ENCODE data around the gene VSTM1.
"Not testable (repeated sequence)": the region's sequence is repeated elsewhere in the genome, so short reads cannot be mapped to it uniquely, and the experiment has no call there.

VSTM1 gene

DNA sequence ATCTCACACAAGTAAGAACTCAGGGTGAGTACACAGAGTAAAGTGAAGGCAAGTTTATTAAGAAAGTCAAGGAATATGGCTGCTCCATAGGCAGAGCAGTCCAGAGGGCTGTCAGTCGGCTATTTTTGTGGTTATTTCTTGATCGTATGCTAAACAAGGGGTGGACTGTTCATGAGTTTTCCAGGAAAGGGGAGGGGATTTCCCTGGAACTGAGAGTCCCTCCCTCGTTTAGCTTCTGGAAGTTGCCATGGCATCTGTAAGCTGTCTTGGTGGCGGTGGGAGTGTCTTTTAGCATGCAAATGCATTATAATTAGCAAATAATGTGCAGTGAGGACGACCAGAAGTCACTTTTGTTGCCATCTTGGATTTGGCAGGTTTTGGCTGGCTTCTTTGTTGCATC, 5.8 kb upstream of the VSTM1 start:
- DNase-seq = no peak

- peak; percentile 9 for DNase-seq
Measured at GRCh38 chr19:54062643-54063042, 1.1 kb downstream of the VSTM1 start.

DNA sequence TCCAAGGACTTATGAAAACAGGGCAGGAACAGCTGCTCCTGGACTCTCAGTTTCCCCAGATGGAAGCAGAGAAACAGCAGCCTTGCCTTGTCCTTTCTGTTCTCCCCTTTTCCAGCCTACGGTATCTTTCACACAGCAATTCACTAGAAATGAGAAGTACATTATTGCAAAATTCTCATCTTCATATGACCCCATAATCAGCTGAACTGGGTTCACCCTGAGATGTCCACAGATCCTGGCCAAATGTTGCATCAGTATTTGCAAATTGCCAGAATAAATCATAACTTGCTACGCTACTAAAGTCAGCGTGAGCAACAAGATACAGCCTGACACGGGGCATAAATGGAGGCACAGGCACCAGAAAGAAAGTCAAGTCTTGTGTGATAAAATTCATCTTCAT, 16.1 kb downstream of the VSTM1 start:
- DNase-seq = peak; percentile 14

DNA sequence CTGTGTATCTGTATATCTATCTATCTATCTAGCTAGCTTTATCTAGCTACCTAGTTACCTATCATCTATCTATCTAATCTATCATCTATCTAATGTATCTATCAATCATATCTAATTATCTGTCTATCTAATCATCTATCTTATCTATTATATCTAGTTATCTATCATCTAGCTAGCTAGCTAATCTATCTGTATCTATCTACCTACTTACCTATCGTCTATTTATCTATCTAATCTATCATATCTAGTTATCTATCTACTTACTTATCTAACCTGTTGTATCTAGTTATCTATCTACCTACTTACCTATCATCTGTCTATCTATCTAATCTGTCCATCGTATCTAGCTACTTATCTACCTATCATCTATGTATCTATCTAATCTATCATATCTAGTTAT, 17.9 kb downstream of the VSTM1 start:
- no peak for DNase-seq

DNA sequence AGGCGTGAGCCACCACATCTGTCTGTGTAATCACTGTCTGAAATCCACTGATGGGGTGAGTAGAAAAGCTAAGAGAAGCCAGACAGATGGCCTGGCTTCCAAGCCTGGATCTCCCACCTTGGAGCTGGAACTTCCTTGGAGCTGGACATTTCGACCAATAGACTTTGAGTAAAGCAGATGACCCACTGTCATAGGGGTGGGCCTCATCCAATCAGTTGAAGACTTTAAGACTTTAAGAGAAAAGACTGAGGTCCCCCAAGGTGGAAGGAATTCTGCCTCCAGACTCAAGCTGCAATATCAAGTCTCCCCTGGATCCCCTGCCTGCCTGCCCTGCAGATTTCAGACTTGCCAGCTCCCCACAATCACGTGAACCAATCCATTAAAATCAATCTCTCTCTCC, 20.7 kb downstream of the VSTM1 start:
- no peak for DNase-seq

DNA sequence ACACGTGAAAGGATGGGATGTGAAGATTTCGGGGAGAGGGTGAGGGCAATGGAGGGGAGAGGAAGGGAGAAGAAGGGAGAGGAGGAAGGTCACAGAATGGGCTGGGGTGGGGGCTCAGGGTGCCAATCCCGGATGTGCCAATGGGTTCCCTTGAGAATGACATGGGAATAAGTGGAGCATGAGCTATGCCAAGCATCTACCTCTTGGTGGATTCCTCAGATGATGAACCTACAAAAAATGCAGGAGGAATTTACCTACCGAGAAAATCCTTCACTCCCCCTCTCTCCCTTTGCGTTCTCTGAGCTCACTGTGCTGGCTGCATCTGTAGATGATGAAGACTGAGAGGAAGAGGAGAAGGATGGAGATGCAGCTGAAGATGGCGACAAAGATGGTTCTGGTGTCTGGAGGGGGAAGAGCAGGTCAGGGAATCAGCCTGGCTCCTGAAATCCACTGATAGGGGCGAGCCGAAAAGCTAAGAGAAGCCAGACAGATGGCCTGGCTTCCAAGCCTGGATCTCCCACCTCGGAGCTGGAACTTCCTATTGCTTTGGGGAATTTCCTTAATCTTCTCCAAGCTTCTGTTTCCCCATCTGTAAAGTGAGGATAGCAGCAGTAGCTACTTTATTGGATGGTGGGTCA, 21.6 kb downstream of the VSTM1 start:
- no peak for DNase-seq

DNA sequence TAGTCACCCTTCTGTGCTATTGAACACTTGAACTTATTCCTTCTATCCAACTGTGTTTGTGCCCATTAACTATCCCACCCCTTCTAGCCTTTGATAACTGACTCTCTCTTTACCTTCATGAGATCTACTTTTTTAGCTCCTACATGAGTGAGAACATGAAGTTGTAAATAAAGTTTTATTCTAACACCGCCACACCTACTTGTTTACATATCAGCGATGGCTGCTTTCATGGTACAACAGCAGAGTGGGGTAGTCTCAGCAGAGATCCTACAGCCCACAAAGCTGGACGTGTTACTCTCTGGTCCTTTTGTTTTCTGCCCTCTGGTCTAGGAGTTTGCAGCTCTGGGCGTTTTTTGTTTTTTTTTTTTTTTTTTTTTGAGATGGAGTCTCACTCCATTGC, 23.7 kb downstream of the VSTM1 start:
- DNase-seq = no peak

GRCh38 chr19:54036542-54036941, 27.2 kb downstream of the VSTM1 start:
- not testable (repeated sequence) for DNase-seq

DNA sequence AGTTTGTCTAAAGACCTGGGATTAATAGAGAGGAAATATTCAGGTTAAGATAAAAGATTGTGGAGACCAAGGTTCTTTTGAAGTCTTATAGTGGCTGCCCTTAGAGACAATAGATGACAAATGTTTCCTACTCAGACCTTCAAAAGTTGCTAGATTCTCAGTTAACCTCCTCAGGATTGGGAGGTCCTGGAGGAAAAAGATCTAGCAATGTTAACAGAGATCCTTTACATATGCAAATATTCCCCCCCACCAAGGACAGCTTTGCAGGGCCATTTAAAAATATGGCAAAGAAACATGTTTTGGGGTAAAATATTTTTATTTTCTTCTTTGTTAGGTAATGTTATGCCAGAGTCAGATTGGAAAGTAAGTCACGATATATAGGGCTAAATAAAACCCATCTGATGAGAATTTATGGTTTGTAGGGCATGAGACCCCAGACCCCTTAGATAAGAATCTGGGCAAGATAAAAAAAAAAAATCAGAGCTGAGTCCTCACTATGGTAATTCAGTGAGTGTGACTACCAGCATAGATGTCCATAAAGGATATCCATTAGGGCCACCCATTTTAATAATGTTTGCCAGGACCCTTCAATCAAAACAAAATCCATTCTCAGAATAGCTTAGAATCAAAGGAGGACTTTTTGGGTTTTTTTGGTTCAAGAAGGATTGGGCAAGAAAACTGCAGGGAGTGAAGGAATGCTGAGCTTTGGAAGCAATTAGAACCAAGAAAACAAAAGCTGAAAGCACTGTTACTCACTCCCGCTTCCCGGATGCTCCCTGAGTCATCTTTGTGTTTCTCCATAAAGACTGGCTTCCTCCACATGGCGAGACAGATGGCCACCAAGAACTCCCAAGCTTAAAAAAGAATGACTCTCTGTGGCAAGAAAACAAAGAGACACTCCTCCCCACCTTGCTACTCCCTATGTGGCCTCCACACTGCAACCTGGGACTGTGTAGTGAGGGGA, 28.2 kb downstream of the VSTM1 start:
- DNase-seq = no peak

- DNase-seq = peak; percentile 50
Measured at GRCh38 chr19:54030895-54031586, 32.7 kb downstream of the VSTM1 start.

DNA sequence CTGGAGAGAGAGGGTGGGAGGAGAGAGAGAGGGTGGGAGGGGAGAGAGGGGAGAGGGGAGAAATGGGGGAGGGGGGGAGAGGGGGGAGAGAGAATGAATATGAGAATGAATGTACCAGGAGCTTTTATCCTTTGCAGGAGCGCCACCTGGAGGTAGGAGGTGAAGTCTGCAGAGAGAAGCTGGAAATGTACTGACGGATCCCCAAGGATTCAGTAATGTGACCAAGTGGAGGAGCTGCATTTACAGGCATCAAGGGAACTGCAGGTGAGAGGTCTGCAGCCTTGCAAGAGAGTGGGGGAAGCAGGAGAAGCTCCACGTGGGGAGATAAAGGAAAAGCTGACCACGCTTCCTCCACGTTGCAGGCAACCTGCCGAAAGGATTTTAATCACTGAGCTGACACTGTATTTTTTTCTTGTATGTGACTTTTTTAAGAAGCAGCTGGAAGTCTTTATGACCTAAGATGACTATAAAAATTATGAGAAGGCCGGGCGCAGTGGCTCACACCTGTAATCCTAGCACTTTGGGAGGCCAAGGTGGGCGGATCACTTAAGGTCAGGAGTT, 33.7 kb downstream of the VSTM1 start:
- peak; percentile 83 for DNase-seq

- no peak for DNase-seq
Measured at GRCh38 chr19:54029301-54029700, 34.4 kb downstream of the VSTM1 start.

- DNase-seq = no peak
Measured at GRCh38 chr19:54026656-54027055, 37.0 kb downstream of the VSTM1 start.

- no peak for DNase-seq
Measured at GRCh38 chr19:54024660-54025059, 39.0 kb downstream of the VSTM1 start.

DNA sequence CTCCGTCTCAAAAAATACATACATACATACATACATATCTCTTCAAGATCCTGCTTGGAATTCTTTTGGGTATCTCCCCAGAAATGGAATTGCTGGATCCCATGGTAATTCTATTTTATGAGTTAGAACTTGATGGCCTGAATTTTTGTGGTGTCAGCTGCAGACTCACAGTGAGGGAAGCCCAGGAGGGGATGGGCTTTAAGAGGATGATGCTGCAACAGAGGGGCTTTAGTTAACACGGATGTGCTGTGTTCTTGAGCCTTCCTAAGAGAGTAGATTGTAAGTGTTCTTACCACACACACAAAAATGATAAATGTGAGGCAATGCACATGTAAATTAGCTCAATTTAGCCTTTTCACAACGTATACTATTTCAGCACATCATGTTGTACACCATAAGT, 40.5 kb downstream of the VSTM1 start:
- DNase-seq = peak; percentile 7

DNA sequence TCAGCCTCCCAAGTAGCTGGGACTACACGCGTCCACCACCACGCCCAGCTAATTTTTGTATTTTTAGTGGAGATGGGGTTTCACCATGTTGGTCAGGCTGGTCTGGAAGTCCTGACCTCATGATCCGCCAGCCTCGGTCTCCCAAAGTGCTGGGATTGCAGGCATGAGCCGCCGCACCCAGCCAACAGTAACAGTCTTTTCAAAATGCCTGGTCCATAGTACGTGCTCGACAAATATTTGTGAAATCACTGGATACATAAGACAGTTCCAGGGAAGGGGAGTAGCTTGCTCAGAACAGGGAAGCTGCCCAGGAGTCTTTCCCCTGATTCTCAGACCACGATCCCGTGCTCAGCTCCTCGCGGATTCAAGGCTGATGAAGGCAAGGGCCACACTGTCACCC, 41.8 kb downstream of the VSTM1 start:
- DNase-seq = no peak

DNA sequence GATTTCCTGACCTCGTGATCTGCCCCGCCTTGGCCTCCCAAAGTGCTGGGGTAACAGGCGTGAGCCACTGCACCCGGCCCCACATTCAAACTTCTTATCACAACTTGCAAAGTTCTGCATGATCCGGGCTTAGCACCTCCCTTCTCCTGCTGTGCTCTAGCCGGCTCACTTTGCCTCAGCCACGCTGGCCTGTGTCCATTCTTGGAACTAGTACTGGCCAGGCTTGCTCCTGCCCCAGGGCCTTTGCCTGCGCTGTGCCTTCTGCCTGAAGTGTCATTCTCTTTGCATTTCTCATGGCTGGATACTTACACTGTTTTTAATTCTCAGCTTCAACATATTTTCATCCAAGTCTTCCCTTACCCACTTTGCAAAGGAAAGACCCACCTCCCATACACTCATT, 42.3 kb downstream of the VSTM1 start:
- no peak for DNase-seq

DNA sequence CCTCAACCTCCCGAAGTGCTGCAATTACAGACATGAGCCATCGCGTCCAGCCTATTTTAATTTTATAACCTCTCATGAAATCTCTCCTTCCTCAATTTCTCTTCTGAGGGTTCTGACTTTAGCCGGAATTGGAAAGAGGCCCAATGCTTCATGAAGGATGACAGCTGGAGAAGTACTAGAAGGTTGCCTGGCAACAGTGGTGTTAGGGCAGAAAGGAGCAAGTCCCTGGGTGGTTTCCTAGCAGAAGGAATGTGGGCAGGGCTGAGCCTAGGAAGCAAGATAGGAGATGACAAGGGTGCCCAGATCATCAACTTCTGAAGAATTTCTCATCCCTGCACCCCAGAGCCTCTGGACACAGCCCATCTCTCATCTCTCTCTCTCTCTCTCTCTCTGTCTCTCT, 46.4 kb downstream of the VSTM1 start:
- DNase-seq = no peak

GRCh38 chr19:54014920-54015560, 48.7 kb downstream of the VSTM1 start:
- no peak for DNase-seq

DNA sequence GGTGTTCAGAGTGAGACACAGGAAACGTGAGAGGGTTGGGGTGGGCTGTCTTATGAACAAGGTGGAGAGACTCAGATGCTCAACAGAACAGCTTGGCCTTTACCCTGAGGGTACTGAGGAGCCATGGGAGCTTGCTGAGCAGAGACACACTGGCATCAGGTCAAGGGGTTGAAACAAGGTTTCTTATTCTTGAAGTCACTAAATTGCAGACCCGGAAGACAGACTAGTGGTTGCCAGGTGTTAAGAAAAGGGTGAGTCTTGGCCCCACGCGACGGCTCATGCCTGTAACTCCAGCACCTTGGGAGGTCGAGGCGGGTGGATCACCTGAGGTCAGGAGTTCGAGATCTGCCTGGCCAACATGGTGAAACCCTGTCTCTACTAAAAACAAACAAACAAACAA, 49.8 kb downstream of the VSTM1 start:
- no peak for DNase-seq

- no peak for DNase-seq
Measured at GRCh38 chr19:54011507-54012211, 52.0 kb downstream of the VSTM1 start.

DNA sequence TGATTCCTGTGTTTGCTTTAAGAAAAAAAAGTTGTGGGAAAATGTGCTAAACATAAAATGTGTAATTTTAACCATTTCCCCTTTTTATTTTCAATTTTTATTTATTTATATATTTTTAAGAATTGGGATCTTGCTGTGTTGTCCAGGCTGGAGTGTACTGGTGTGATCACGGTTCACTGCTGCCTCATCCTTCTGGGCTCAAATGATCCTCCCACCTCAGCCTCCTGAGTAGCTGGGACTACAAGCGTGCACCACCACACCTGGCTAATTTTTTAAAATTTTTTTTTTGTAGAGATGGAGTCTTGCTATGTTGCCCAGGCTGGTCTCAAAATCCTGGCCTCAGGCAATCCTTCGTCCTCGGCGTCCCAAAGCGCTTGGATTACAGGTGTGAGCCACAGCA, 53.2 kb downstream of the VSTM1 start:
- DNase-seq = no peak
